Subcutaneous abdominal adipose tissue (tissue), 5 donors: ENCODE data around the gene DHX32.
A peak's percentile ranks its signal among the peaks of the same experiment; 100 is the strongest.
"Not testable (repeated sequence)": the region's sequence is repeated elsewhere in the genome, so short reads cannot be mapped to it uniquely, and the experiment has no call there.

Source experiments
- H3K27ac ChIP-seq: one replicate; pipeline ENCODE4 v1.7.0; 2013; ENCODE audit warnings: low read depth, mild to moderate bottlenecking, inconsistent platforms, low read length, moderate library complexity
- H3K27me3 ChIP-seq, 5 donors: one replicate each; pipeline ENCODE4 v1.7.0; 2013; ENCODE audit warnings: low read length in 5 of 5, inconsistent platforms in 1 of 5; ENCODE audit not compliant: control insufficient read depth in 5 of 5, insufficient read depth in 4 of 5
- H3K36me3 ChIP-seq, 5 donors: one replicate each; pipeline ENCODE4 v1.7.0; 2013; ENCODE audit warnings: low read length in 5 of 5; ENCODE audit not compliant: control insufficient read depth in 5 of 5, insufficient read depth in 5 of 5
- H3K4me1 ChIP-seq, 5 donors: one replicate each; pipeline ENCODE4 v1.7.0; 2013; ENCODE audit warnings: low read length in 5 of 5, mild to moderate bottlenecking in 3 of 5, moderate library complexity in 1 of 5; ENCODE audit not compliant: control insufficient read depth in 5 of 5, insufficient read depth in 5 of 5
- H3K4me3 ChIP-seq, 5 donors: one replicate each; pipeline ENCODE4 v1.7.0; 2013; ENCODE audit warnings: low read length in 5 of 5, low read depth in 1 of 5
- H3K9ac ChIP-seq, 5 donors: one replicate each; pipeline ENCODE4 v1.7.0; 2013; ENCODE audit warnings: low read length in 5 of 5, mild to moderate bottlenecking in 4 of 5, moderate library complexity in 3 of 5
- H3K9me3 ChIP-seq, 5 donors: one replicate each; pipeline ENCODE4 v1.7.0; 2013; ENCODE audit warnings: low read length in 5 of 5; ENCODE audit not compliant: control insufficient read depth in 5 of 5
- donor health status: healthy.
- donor health status: healthy.
- donor health status: healthy.
- donor health status: healthy.
- donor health status: healthy.

DHX32 gene

DNA sequence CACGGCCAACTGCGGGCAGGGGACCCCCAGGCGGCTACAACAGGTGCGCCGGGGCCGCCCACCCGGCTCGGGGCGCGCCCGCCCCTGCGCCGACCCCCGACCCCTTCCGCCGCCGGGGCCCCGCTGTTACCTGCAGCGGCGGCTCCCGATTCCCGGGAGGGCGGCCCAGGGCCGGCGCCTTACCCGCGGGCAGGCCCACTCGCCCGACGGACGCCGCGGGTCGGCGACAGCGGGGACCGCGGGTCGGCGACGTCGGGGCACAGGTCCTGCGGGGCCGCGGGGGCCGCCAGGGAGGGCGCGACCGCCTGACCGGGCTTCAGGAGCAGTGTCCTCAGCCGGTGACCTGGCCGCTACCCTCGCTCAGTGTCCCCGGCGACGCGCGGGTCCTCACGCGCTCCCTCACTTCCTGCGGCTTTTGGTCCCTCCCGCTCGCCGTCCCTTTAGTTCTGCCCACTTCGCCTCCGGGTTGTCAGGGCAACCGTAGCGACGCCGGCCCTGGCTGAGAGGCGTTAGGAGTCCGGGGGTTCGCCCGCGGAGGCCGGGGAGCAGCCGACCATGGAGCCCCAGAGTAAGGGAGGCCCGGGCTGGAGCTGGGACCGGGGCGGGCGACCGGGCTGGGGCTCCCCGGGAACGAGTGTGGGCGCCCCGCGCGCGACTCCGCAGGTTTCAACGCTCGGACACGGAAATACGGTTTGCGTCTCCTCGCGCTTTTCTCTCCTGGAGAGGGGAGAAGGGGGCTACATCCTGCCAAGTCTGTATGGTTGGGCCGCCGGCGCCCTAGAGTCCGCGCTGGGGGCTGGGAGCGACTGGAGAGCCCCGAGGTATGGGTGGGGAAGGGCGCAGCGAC, 15.2 kb upstream of the DHX32 start, which contains the start of gene FANK1:
TSS of gene FANK1 (plus strand) at position 477 of the 847 bp plus-strand sequence. CDS start at position 556, 79 bp downstream.
- not testable (repeated sequence) for H3K4me1 ChIP-seq, H3K9me3 ChIP-seq, H3K27me3 ChIP-seq, H3K36me3 ChIP-seq
- Histone ChIP-seq H3K4me3 (peak within 1 kb of the TSS; percentile 68 to 83 (median 71)), H3K27ac (peak within 1 kb of the TSS; percentile 72), H3K9ac (peak within 1 kb of the TSS; percentile 71 to 84 (median 82))

DNA sequence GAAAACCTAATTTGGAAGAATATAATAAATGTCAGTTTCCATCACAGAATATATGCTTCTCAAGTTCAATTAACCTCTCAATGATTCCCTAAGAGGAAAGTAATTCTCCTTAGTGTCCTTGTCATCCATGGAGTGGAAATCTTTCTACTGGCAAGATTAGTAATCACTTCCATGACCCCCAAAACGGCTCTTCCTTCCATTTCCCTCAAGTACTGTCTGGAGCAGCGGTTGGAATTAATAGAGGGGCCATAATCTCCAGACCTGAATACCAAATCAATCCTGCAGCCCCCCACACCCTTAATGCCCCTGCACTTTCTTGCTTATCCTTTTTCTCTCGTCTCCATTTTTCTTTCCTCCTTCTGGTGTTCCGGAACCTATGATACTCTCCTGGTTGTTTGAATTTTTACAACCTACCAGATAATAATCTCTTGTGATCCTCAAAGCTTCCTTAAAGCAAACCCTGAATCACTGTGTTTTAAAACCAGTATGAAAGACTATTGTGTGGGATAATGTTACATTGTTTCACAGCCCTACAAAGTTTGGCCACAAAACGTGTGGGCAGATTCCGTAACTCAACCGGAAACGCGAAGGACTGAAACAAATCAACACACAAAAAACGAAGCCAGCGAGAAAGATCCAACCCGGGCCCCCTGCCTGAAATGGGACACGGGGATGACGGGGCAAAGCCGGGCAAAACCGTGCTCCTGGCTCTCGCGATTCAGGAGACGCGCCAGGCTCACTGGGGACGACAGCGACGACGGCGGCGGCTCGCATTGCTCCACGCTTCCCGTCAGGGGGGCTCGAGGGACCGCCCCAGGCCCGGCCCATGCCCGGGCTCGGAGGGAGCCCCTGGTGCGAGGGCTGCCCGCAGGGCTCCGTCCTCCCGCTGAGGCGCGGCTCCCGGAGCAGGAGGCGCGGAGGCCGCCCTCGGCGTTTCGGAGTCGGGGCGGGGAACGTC, 14.3 kb upstream of the DHX32 start:
- not testable (repeated sequence) for H3K27me3 ChIP-seq, H3K4me1 ChIP-seq, H3K9me3 ChIP-seq, H3K36me3 ChIP-seq
- peak overlapping the region; percentile 72 for H3K27ac ChIP-seq
- peak overlapping the region; percentile 68 to 83 (median 71) for H3K4me3 ChIP-seq
- H3K9ac ChIP-seq = peak overlapping the region; percentile 67 to 84 (median 82)

GRCh38 chr10:125894176-125894575, 13.1 kb upstream of the DHX32 start:
- H3K27me3 ChIP-seq, H3K9me3 ChIP-seq, H3K27ac ChIP-seq, H3K4me1 ChIP-seq, H3K9ac ChIP-seq, H3K4me3 ChIP-seq, H3K36me3 ChIP-seq: not testable (repeated sequence)

- H3K9me3 ChIP-seq, H3K36me3 ChIP-seq, H3K4me1 ChIP-seq, H3K27me3 ChIP-seq, H3K4me3 ChIP-seq, H3K9ac ChIP-seq, H3K27ac ChIP-seq: not testable (repeated sequence)
Observed at GRCh38 chr10:125892402-125892801, 11.3 kb upstream of the DHX32 start.

DNA sequence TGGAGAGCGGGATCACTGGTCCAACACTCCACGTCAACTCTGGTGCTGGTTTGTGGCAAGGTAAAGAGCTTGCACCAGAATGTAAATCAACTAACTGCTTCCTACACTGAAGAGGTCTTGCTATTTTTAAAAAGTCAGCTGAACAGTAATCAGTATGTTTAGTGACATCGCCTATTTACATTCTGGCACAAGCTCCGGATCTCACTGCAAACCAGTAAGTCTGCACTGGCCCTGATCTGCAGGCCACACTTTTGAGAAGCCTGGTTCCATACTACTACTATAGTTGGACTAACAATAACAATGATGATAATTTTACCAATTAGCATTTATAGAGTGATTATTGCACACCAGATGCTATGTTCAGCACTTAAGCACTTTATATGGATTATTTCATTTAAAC, 8.3 kb upstream of the DHX32 start:
- not testable (repeated sequence) for H3K27ac ChIP-seq

DNA sequence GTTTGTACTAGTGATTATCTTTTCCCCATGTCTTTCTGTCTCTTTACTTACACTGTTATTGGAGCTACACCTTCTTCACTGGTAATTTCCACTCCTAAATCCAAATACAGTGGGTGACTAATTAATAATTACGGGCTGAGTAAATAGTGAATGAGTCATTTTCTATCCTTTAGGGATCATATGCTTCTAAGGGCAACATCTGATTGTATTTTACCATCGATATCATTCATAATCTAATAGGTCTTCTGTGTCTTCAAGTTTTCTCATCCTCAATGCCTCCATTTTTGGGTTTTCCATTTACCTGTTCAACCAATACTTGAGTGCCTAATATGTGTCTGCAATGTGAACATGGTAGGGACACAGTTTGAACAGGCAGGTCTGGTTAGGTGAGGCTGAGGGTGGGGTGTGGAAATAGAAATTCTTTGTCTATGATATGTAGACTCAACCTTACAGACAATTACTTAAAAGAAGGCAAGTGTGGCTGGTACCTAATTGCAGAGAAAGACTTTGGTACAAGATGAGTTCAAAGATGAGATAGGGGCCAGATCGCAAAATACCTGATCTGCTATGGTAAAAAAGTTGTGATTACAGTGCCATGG, 5.9 kb upstream of the DHX32 start:
- Histone ChIP-seq H3K4me3 (no peak overlapping the region), H3K36me3 (peaks cover 0 to 14% (median 4%) of the 10 kb centered on the region in 5 donors), H3K9ac (no peak overlapping the region), H3K4me1 (no peaks in the 10 kb centered on the region), H3K27me3 (no peaks in the 10 kb centered on the region), H3K9me3 (no peaks in the 10 kb centered on the region), H3K27ac (no peak overlapping the region)

More for the DNA sequence above, 8.3 kb upstream of the DHX32 start:
- H3K27me3 ChIP-seq, H3K4me3 ChIP-seq, H3K36me3 ChIP-seq, H3K9me3 ChIP-seq, H3K4me1 ChIP-seq, H3K9ac ChIP-seq: not testable (repeated sequence)

- Histone ChIP-seq H3K4me1 (no peaks in the 10 kb centered on the region), H3K27me3 (no peaks in the 10 kb centered on the region), H3K36me3 (peaks cover 0 to 26% (median 12%) of the 10 kb centered on the region in 5 donors), H3K27ac (no peak overlapping the region), H3K9ac (no peak overlapping the region), H3K9me3 (no peaks in the 10 kb centered on the region), H3K4me3 (no peak overlapping the region)
Observed at GRCh38 chr10:125883211-125883610, 2.1 kb upstream of the DHX32 start.

- Histone ChIP-seq H3K4me3 (no peak overlapping the region), H3K9me3 (no peaks in the 10 kb centered on the region), H3K4me1 (no peaks in the 10 kb centered on the region), H3K9ac (no peak overlapping the region), H3K27me3 (no peaks in the 10 kb centered on the region), H3K27ac (no peak overlapping the region), H3K36me3 (peaks cover 0 to 26% (median 12%) of the 10 kb centered on the region in 5 donors)
Observed at GRCh38 chr10:125882596-125882995, 1.5 kb upstream of the DHX32 start.

GRCh38 chr10:125880719-125881118, 373 bp downstream of the DHX32 start:
- Histone ChIP-seq H3K4me3 (no peak overlapping the region), H3K9ac (no peak overlapping the region), H3K4me1 (no peaks in the 10 kb centered on the region), H3K27ac (no peak overlapping the region), H3K9me3 (peaks cover 0 to 8% (median 3%) of the 10 kb centered on the region in 5 donors), H3K36me3 (peaks cover 0 to 33% (median 12%) of the 10 kb centered on the region in 5 donors), H3K27me3 (no peaks in the 10 kb centered on the region)
